Eye (tissue), 1 donor: ENCODE data around the gene DUOXA1.

Experiments used
- DNase-seq: peaks from one replicate; pipeline ENCODE4 v3.0.0-alpha.2; 2015

The DUOXA1 gene

GRCh38 chr15:45130291-45131000, 767 bp upstream of the DUOXA1 start:
- no peak for DNase-seq

DNA sequence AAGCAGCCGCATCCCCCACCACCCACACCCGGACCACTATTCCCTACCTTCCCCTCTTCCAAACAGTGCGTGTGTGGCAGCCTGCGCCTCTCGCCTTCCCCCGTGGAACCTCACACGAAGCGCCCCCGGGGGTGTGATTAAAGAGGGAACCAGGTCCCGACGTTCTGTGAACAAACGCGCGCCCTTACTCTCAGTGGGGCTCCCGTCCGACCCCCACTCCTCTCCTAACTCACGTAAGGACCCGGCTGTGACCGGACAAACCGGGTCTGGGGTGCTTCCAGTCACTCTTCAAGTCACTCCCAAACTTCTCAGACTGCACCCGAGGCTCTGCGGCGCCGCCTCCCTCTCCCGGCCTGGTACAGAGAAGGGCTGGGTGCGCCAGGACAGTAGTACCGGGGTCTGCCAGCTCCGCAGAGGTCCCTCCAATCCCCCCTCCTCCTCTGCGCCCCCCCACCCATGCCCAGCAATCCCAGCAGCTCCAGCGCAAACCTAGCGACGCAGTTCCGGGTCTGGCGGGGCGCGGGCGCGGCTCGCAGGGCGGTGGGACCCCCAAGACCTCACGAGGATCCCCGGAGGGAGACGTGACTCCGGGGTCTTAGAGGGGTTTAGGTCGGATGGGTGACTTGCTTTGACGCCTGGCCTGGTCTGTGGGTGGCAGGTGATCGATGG, 574 bp downstream of the DUOXA1 start:
- DNase-seq, result no peak

- DNase-seq, result no peak
These were observed 3.0 kb downstream of the DUOXA1 start for GRCh38 chr15:45126535-45127158.

DNA sequence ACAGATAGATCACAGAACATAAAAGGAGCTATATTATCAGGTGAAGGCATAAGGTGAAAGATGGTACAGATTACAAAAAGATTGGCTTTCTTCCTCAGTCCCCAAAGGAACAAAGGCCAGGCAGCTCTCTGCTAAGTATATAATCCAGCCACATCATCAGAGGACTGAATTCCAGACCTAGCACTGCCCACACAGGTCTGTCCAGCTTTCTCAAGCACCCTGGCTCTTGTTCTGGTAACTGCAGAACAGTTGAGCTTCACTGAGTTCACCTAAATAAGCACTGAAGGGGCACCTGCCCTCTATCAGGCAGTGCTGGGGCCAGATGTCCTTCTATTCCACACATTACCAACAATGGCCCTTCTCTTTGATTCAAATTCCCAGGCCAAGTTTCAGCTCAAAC, 6.3 kb downstream of the DUOXA1 start:
- DNase-seq, result no peak

DNA sequence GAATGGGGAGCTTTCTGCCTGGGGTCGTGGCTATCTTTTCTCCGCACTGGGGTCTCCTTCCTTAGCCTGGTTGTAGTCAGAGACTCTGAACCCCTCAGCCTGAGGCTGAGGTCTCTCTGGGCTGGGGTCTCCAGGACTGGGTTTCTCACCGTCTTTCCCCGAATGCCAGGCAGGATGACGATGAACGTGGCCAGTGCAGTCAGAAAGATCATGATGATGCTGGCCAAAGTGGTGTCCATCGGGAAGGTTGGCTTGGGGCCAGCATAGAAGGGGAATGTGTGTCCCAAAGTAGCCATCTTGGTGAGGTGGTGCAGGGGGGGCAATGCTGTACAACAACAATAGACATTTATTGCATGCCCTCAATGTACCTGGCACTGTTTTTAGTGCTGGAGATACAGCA, 7.0 kb downstream of the DUOXA1 start:
- no peak for DNase-seq

DNA sequence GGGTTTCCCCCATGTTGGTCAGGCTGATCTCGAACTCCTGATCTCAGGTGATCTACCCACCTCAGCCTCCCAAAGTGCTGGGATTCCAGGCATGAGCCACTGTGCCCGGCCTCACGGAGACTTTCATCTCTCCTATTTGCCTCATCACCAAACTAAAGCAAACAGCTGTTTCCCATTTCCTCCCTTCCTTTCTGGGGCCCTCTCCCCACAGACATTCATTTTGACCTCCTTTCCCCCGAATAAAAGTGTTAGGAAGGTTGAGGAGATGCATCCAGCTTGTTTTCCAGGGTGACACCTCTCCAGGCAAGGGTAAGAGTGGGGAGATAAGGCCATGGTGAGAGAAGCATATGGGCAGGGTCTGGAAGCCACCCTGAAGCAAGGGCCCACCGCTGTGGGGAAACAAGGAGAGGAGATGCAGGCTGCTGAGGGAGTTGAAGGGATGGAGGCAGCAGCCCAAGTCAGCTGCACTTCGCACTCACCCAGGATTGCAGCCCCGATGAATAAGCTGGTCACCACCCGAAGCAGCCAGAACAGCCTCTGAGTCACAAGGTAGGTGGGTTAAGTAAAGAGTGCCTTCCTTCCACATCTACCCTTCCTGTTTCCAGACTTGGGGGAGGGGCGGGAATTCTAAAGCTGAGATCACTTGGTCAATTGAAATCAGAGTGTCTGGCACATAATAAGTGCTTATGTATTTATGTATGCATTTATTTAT, 7.8 kb downstream of the DUOXA1 start:
- DNase-seq, result no peak

DNA sequence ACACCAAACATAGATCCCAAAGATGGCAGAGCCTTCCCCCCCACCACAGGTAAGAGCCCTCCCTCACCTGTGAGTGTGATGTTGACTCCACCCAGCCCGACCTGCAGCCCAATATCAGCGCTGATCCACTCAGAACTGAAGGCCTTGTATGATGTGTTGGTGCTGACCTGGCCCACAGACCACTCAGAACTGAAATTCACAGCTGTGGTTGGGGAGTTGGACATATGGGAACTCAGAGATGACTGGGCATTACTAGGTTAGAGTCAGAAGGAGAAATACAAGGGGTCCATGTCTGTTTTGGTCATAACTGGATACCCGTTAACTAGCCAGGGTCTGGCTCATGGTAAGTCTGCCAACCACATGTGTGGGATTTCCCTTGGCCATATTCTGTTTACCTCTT, 8.7 kb downstream of the DUOXA1 start:
- DNase-seq, result no peak

DNA sequence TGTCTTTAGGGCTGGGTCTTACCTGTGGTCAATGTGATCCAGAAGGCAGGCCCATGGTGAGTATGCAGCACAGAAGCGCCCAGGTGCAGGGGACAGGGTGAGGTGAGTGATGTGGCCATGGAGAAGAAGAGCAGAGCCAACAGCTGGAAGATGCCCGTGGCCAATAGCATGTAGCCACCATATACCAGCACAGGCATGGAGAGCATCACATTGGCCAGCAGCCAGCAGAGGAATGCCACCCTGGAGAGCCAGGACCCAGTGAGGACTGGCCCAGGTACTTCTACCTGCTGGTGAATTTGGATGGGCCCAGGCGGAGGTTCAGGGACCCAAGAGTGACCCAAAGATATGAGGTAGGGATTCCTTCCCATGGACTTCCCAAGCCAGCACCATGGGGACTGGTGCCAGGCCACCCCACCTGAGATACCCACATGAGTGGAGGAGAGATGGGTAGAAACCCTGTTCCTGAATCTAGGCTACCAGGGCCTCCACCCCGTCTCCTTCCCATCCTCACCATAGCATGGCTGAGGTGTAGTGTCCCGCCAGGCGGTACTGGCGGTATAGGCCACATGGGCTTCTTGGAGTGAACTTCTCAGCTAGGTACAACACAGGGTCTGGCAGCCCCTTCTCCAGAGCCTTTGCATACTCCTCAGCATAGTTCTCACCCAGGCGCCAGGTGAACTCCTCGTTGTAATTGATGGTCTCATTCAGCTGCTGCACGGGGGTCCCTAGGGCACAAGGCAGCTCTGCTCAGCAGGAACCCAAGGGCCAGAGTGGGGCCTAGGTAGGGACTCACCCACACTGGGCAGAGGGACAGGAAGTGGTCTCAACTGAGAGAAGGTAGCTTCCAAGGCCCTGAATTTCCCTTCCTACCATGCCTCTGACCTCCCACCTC, 9.4 kb downstream of the DUOXA1 start:
- no peak for DNase-seq

- DNase-seq, result no peak
These were observed 10.7 kb downstream of the DUOXA1 start for GRCh38 chr15:45118996-45119395.

GRCh38 chr15:45118131-45118588, 11.5 kb downstream of the DUOXA1 start:
- DNase-seq, result peak; percentile 98

DNA sequence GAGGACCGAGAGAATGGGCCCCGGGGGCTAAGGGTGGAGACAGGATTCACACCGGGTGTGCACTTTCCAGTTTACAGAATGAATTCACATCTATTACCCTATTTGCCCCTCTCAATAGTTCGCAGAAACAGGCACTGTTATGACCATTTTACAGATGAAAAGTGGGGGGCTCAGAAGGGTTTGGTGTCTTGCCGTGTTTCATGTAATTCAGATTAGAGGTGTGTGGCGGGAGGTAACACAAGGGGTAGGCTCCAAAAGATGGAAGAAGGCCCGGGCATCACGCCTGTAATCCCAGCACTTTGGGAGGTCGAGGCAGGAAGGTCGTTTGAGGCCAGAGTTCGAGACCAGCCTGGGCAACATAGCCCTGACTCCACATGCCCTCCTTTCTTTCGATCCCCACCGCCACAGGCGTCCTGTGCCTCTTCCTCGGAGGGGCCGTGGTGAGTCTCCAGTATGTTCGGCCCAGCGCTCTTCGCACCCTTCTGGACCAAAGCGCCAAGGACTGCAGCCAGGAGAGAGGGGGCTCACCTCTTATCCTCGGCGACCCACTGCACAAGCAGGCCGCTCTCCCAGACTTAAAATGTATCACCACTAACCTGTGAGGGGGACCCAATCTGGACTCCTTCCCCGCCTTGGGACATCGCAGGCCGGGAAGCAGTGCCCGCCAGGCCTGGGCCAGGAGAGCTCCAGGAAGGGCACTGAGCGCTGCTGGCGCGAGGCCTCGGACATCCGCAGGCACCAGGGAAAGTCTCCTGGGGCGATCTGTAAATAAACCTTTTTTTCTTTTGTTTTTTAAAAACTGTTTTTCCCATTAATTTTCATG, 12.2 kb downstream of the DUOXA1 start:
- no peak for DNase-seq

GRCh38 chr15:45116482-45117307, 13.0 kb downstream of the DUOXA1 start:
- peak; percentile 60 for DNase-seq

DNA sequence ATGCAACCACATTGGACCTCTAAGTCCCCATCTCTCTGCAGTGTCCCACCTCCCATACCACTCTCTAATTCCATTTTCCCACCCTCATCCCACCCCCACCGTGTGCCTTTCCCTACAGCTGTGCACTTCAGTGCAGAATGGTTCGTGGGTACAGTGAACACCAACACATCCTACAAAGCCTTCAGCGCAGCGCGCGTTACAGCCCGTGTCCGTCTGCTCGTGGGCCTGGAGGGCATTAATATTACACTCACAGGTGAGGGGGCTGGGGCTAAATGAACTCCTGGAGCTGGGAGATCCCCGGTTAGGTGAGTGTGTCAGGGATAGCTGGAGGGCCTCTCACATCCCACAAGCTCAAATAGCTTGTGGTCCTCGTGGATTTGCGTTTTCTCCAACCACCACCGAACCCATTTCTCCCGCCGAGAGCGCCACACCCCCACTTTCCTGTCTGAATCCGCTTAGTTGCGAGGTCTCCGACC, 13.6 kb downstream of the DUOXA1 start:
- no peak for DNase-seq

DNA sequence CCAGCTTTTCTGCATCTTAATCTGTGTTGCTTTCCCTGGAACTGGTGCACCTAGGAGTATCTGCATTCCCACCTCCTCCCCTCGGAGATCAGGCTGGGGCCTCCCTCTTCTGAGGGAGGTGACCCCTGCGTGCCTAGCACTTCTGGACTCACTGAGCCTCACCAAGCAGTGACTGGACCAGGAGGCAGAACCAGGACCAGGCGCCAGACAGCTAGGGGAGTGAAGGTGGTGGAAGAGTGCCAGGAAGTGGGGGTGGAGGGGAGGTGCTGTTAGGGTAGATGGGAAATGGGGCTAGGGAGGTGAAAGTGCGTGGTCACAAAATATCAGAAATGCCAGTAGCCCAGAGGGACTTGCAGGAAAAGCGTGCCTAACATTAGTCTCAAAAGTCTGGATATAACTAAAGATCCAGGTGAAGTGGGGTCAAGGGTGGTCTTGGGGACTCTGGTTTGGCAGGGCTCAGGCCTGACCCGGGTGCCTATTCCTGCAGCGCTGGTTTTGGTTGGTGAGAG, 14.3 kb downstream of the DUOXA1 start:
- DNase-seq, result no peak

DNA sequence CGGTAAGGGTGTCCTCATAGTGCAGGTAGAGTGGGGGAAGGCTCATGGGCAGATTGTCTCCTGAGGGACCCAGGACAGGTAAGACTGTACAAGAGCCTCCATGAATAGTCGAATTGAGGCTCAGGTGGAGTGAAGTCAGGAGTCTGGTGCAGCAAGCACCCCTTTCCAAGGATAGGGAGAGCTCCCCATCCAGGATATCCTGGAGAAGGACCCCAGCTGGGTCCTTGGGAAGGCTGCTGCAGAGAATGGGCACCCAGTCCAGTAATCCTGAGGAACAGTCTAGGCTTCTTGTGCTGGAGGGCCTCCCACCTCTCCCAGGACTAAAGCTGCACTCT, 15.0 kb downstream of the DUOXA1 start:
- DNase-seq, result no peak

GRCh38 chr15:45114076-45114750, 15.5 kb downstream of the DUOXA1 start, which contains the start of the genes DUOX2 and DUOXA2:
DUOX2 (minus strand) TSS chr15:45114172; CDS start chr15:45113411, 761 bp downstream.
DUOXA2 (plus strand) TSS chr15:45114326; CDS start chr15:45114606, 280 bp downstream.
- DNase-seq, result peak; percentile 31

DNA sequence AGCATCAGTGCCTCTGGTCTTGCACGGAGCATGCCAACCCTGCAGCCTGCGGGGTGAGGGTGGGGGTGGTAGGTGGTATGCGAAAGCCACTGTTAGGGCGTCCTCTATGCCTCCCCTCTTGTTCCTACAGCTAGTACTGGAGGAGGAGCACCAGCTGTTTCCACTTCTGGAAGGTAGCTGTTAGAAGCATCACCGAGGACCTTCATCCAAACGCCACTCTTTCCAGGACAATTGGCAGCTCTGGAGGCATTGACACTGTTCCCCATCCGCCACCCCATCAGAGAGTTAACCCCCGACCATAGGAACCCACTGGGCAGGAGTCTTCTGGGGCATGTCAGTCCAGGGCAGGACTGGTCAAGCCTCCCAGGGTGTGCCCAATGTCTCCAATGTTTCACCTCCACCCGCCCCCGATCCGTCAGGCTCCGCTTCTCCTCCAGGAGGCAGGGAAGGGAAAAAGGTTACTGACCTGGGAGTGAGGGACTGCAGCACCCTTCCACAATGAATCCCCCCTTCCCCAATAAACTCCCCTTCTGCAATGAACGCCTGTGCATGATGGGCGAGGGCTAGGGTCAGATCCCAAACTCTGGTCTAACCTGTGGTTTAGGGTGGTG, 16.2 kb downstream of the DUOXA1 start:
- no peak for DNase-seq

GRCh38 chr15:45112591-45113379, 16.9 kb downstream of the DUOXA1 start:
- peak; percentile 55 for DNase-seq
